Thoracic aorta (tissue), 2 donors: ENCODE measurements around the gene SCT. TPM values are rescaled to one million over a fixed set of nuclear protein-coding genes. Genes with fewer than 3 reads are reported as not detected.

ENCODE experiments used
- ATAC-seq: fragments of 150-250 bp; one replicate; pipeline ENCODE4 v1.8.0; 2017; ENCODE audit warnings: low read depth; ENCODE audit not compliant: insufficient number of reproducible peaks, low FRiP score
- DNase-seq: peaks from one replicate; pipeline ENCODE4 v3.0.0-alpha.2; 2020; ENCODE audit warnings: low spot score
- H3K27ac ChIP-seq, 2 donors: fragments of 200-600 bp; sonication (generic); 1 replicate in 1 of 2; 2 replicates in 1 of 2; pipeline ENCODE4 v1.5.1; 2016; ENCODE audit warnings: mild to moderate bottlenecking in 2 of 2, moderate library complexity in 2 of 2
- H3K27me3 ChIP-seq: fragments of 200-600 bp; sonication (generic); replicated peaks from 2 replicates; pipeline ENCODE4 v1.6.0; 2016; ENCODE audit warnings: mild to moderate bottlenecking; ENCODE audit not compliant: insufficient read depth
- H3K36me3 ChIP-seq: fragments of 200-600 bp; sonication (generic); one replicate; pipeline ENCODE4 v1.5.1; 2016
- H3K4me1 ChIP-seq, 2 donors: fragments of 200-600 bp; sonication (generic); 1 replicate in 1 of 2; 2 replicates in 1 of 2; pipeline versions ENCODE4 v1.5.1 to v1.6.0; 2016; ENCODE audit warnings: low read depth in 2 of 2, mild to moderate bottlenecking in 1 of 2; ENCODE audit not compliant: control insufficient read depth in 1 of 2
- H3K4me3 ChIP-seq: fragments of 200-600 bp; sonication (generic); 2 replicates; pipeline ENCODE4 v1.5.1; 2016; ENCODE audit warnings: mild to moderate bottlenecking
- H3K9me3 ChIP-seq: fragments of 200-600 bp; sonication (generic); 2 replicates; pipeline ENCODE4 v1.5.1; 2016
- total RNA-seq, 2 donors: library from RNA; depleted of rRNA; stranded (reverse); fragments of >200 nt; gene quantifications; one replicate each; pipeline versions ENCODE4 v1.1.0 to v1.2.3, GENCODE V29; 2016
- TF ChIP-seq, protein P1 (sequence below): fragments of 200-600 bp; sonication (generic); IDR thresholded peaks from one replicate; pipeline ENCODE4 v1.5.1; 2019; ENCODE audit warnings: antibody characterized with exemption

The SCT gene
- total RNA-seq, 2 donors from 2014 or later: not detected

DNA sequence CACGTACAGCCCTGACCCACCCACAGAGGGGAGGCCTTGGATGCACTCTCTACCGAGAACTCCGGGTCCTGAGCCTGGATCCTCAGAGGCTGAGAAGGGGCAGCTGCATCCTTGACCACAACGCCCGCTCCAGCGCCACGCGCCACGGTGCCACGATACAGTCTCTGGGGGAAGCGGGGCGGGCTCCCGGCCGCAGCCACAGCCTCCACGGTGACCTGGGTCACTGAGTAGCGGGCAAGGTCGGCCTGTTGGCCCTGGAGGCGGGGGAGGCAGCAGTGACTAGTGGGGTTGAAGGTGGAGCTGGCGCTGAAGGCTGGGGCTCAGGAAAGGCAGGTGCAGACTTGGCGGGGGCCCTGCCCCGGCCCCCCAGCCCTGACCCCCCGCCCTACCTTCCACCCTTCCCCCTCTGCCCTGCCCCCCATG is 7.3 kb downstream of the SCT start:
- Histone ChIP-seq H3K36me3 (no peaks in the 10 kb centered on the region), H3K4me3 (no peak overlapping the region), H3K27ac (no peak overlapping the region), H3K27me3 (no peaks in the 10 kb centered on the region), H3K4me1 (peaks cover 7 to 13% of the 10 kb centered on the region in 2 donors), H3K9me3 (no peaks in the 10 kb centered on the region)
- DNase-seq: no peak
- TF ChIP-seq, protein P1, sequence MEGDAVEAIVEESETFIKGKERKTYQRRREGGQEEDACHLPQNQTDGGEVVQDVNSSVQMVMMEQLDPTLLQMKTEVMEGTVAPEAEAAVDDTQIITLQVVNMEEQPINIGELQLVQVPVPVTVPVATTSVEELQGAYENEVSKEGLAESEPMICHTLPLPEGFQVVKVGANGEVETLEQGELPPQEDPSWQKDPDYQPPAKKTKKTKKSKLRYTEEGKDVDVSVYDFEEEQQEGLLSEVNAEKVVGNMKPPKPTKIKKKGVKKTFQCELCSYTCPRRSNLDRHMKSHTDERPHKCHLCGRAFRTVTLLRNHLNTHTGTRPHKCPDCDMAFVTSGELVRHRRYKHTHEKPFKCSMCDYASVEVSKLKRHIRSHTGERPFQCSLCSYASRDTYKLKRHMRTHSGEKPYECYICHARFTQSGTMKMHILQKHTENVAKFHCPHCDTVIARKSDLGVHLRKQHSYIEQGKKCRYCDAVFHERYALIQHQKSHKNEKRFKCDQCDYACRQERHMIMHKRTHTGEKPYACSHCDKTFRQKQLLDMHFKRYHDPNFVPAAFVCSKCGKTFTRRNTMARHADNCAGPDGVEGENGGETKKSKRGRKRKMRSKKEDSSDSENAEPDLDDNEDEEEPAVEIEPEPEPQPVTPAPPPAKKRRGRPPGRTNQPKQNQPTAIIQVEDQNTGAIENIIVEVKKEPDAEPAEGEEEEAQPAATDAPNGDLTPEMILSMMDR: no peak
- ATAC-seq: no peak

DNA sequence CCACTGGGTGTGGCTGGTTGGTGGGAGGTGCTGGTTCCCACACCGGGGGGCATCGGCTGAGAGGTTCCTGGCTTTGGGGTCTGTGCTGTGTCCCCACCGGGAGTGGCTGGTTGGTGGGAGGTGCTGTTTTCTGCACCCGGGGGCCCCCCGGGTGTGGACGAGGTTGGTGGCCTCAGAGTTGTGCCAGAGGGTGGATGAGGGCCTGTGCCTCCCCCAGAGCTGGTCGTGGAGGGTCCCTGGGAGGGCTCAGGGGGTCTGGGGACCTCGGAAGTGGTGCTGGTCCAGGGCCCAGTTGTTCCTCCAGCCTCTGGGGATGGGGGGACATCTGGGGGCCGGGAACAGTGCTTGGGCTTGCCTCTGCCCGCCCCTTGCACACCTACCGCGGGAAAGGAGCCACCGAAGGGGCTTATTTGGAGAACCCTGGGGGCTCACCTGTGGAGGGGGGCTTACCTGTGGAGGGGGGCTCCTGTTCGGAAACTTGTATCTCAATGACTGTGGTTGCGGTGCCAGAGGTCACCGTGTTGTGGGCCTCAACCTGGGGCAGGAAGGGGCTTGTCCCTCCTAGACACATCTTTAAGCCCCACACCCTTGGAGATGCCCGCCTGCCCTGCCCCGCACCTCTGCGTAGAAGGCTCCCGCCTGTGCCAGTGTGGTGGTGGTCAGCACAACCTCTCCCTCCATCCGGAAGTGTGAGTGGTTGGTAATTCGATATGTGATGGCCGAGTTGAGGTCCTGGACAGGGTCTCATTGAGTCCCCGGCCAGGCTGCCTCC is 7.9 kb downstream of the SCT start:
- no peak for DNase-seq
- Histone ChIP-seq H3K9me3 (no peaks in the 10 kb centered on the region), H3K27ac (no peak overlapping the region), H3K4me1 (peaks cover 12 to 19% of the 10 kb centered on the region in 2 donors), H3K4me3 (no peak overlapping the region), H3K36me3 (no peaks in the 10 kb centered on the region), H3K27me3 (no peaks in the 10 kb centered on the region)
- no peak for ATAC-seq
- TF ChIP-seq, protein P1: no peak

DNA sequence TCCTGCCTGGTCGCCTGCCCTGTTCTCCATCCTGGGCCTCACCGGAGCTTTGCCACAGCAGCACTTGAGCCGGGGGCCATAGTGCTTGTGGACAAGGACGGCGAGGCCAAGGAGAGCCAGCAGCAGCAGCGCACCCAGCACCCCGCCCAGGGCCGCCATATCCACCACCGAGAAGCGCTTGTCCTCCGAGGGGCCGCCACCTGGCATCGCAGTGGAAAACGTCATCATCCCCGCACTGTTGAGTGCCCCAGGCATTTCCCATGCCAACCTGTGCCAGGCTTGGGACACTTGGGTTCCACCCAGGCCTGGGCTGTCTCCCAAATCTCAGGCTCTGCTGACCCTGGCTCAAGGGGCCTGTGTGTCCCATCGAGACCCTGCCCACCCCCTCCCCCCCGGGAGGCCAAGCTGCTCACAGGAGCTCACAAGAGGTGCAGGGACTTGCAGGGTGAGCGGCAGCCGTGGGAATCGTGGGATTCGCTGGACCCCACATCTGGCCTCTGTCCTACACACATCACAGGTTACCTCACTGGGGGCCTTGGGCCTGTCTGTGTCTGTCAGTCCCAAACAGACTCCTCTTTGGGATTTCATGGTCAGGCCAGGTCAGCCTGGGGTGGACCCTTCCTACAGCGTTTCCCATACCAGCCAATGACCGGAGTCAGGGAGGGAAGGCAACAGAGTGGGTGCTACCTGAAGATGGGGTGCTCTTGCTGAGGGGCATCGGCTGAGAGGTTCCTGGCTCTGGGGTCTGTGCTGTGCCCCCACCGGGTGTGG is 8.9 kb downstream of the SCT start:
- Histone ChIP-seq H3K36me3 (peaks cover 3% of the 10 kb centered on the region), H3K4me1 (peaks cover 14 to 22% of the 10 kb centered on the region in 2 donors), H3K4me3 (no peak overlapping the region), H3K27ac (no peak overlapping the region), H3K9me3 (no peaks in the 10 kb centered on the region), H3K27me3 (no peaks in the 10 kb centered on the region)
- TF ChIP-seq, protein P1: no peak
- no peak for DNase-seq
- ATAC-seq: no peak

DNA sequence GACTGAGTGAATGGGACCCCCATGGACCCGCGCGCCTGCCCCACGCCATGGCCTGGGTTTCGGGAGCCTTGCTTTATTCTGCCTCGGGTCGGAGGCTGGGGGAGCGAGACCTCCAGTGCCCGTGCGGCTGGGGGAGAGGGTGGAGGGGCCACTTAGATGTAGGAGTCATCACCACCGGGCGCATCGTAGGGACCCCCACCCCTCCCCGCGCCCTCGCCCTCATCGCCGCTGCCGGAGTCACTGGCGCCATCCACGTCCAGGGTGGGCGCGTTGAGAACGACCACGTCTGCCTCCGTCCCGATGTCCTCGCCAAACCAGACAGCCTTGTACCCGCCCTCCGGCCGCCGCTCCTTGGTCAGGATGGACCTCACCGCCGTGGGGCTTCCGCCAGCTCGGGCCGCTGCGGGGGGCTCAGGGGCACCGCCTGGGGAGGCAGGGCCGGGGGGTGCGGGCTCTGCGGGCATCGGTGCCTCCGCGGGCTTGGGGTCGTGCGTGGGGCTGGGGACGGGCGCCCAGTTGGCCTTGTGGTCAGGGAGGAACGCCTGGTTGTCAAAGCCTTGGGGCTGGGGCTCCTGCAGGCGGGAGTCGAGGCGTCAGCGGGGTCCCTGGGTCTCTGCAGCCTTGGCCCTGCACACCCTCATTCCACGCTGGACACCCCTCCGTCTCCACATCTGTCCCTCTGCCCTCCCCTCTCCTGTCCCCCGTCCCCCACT is 9.6 kb downstream of the SCT start:
- peaks cover 10% of the 10 kb centered on the region for H3K36me3 ChIP-seq
- DNase-seq (no peak), ATAC-seq (no peak)
- TF ChIP-seq, protein P1: no peak
- H3K27me3 ChIP-seq: no peaks in the 10 kb centered on the region
- no peak overlapping the region for H3K4me3 ChIP-seq
- no peak overlapping the region for H3K27ac ChIP-seq
- peaks cover 14 to 22% of the 10 kb centered on the region in 2 donors for H3K4me1 ChIP-seq
- no peaks in the 10 kb centered on the region for H3K9me3 ChIP-seq
